HUES48 (cell line): ENCODE measurements around the gene PBLD.

Experiments
- H3K27ac ChIP-seq: one replicate; pipeline ENCODE4 v1.7.0; 2013; ENCODE audit warnings: low read depth, low read length, inconsistent platforms
- H3K27me3 ChIP-seq: 2 replicates; pipeline ENCODE4 v1.6.1; 2013; ENCODE audit warnings: mild to moderate bottlenecking, low read length; ENCODE audit not compliant: control insufficient read depth, insufficient read depth
- H3K36me3 ChIP-seq: 2 replicates; pipeline ENCODE4 v1.6.1; 2013; ENCODE audit warnings: low read length; ENCODE audit not compliant: control insufficient read depth, insufficient read depth
- H3K4me1 ChIP-seq: 2 replicates; pipeline ENCODE4 v1.6.1; 2013; ENCODE audit warnings: mild to moderate bottlenecking, low read length; ENCODE audit not compliant: control insufficient read depth, insufficient read depth
- H3K4me3 ChIP-seq: 2 replicates; pipeline ENCODE4 v1.5.1; 2013; ENCODE audit warnings: mild to moderate bottlenecking, low read depth, low read length
- H3K9ac ChIP-seq: 2 replicates; pipeline ENCODE4 v1.6.1; 2013; ENCODE audit warnings: mild to moderate bottlenecking, low read depth, low read length, moderate library complexity
- H3K9me3 ChIP-seq: 2 replicates; pipeline ENCODE4 v1.6.1; 2013; ENCODE audit warnings: low read length; ENCODE audit not compliant: control insufficient read depth, insufficient read depth

Gene PBLD

DNA sequence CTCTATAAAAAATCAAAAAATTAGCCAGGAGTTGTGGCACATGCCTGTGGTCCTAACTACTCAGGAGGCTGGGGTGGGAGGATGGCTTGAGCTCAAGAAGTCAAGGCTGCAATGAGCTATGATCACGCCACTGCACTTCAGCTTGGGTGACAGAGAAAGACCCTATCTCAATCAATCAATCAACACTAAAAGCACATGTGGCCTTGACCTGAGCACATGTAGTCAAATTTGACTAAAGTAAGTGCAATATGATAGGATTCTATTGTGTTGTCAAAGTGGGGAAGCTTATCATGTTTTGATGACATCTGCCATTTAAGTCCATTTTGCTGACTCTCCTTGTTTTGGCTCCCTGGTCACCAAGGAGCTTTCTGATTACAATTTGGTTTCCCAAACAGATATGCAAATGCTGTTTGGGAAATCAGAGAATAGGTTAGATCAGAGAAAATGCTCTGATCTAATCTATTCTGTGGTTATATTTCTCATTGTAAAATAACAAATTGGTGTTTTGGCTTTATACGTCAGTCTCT lies 57.1 kb downstream of the PBLD start:
- Histone ChIP-seq H3K4me3 (no peak overlapping the region), H3K36me3 (no peaks in the 10 kb centered on the region), H3K9ac (no peak overlapping the region), H3K27ac (no peak overlapping the region), H3K9me3 (peaks cover 11% of the 10 kb centered on the region), H3K4me1 (peaks cover 4% of the 10 kb centered on the region; the same call in 1 of the 2 replicates), H3K27me3 (peaks cover 4% of the 10 kb centered on the region; the same call in 1 of the 2 replicates)

DNA sequence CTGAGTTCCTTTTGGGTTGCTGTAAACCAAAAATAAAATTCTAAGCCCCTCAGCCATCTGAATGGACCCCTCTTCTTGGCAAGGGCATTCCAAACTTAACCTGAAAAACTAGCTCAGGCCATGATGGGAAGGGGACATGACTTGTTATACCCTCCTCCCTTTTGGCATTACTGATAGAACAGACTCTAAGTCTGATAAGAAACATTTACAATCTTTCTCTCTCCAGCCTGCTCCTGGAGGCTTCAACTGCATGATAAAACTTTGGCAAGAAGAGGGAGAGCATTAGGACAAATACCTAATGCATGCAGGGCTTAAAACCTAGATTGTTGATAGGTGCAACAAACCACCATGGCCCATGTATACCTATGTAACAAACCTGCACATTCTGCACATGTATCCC lies 59.9 kb downstream of the PBLD start:
- H3K36me3 ChIP-seq: no peaks in the 10 kb centered on the region
- H3K4me1 ChIP-seq: peaks cover 4% of the 10 kb centered on the region; the same call in 1 of the 2 replicates
- no peak overlapping the region for H3K27ac ChIP-seq
- H3K9ac ChIP-seq: no peak overlapping the region
- H3K4me3 ChIP-seq: no peak overlapping the region
- H3K9me3 ChIP-seq: peaks cover 5% of the 10 kb centered on the region; the same call in 1 of the 2 replicates
- peaks cover 9% of the 10 kb centered on the region; the same call in 1 of the 2 replicates for H3K27me3 ChIP-seq

- no peak overlapping the region for H3K9ac ChIP-seq
- no peaks in the 10 kb centered on the region for H3K9me3 ChIP-seq
- no peak overlapping the region for H3K4me3 ChIP-seq
- H3K27ac ChIP-seq: peak overlapping the region; percentile 53
- no peaks in the 10 kb centered on the region for H3K36me3 ChIP-seq
- H3K27me3 ChIP-seq: peaks cover 9% of the 10 kb centered on the region; the same call in 1 of the 2 replicates
- H3K4me1 ChIP-seq: peaks cover 4% of the 10 kb centered on the region; the same call in 1 of the 2 replicates
These were observed 61.4 kb downstream of the PBLD start for GRCh38 chr10:68271196-68271882.

DNA sequence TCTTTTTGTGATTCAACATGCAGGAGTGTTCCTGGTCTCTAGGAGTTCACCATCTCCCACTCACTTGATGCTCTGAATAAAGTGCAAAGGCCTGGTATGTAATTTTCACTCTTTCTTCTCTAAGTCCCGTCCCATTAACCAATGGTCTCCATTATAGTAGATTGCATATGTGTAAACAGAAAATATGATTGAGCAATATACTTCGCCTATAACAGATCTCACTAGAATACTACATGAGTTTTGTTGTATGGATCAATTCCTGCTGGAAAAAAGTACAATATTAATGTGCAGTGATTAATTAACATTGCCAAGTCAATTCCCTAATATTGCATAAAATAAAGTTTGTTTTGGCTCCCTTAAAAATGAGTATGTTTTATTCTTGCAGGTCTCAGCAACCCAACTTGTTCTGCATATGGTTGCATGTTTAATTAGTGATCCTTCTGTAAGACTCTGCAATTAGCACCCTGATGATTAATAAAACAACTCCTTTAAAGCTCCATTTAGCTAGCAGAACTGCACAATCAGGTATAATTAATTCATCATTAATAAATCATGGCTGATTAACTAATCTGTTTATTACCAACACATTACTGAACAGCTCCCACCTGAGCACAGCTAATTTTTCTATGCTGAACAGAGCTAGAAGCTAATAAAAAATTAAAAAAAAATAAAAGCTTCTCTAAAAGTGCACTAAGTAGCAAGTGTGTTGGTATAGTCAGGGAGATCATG lies 63.0 kb downstream of the PBLD start:
- peaks cover 9% of the 10 kb centered on the region; the same call in 1 of the 2 replicates for H3K27me3 ChIP-seq

GRCh38 chr10:68261132-68261856 lies 71.4 kb downstream of the PBLD start:
- H3K4me1 ChIP-seq: no peaks in the 10 kb centered on the region
- H3K4me3 ChIP-seq: no peak overlapping the region
- no peak overlapping the region for H3K27ac ChIP-seq
- peaks cover 3% of the 10 kb centered on the region; the same call in 1 of the 2 replicates for H3K9me3 ChIP-seq
- no peak overlapping the region for H3K9ac ChIP-seq
- no peaks in the 10 kb centered on the region for H3K27me3 ChIP-seq
- H3K36me3 ChIP-seq: no peaks in the 10 kb centered on the region

More for the DNA sequence above, 63.0 kb downstream of the PBLD start:
- no peak overlapping the region for H3K9ac ChIP-seq
- peaks cover 4% of the 10 kb centered on the region; the same call in 1 of the 2 replicates for H3K4me1 ChIP-seq
- H3K27ac ChIP-seq: no peak overlapping the region
- H3K36me3 ChIP-seq: no peaks in the 10 kb centered on the region
- H3K4me3 ChIP-seq: no peak overlapping the region
- peaks cover 3% of the 10 kb centered on the region; the same call in 1 of the 2 replicates for H3K9me3 ChIP-seq

GRCh38 chr10:68253346-68253745 lies 79.4 kb downstream of the PBLD start:
- peaks cover 50% of the 10 kb centered on the region for H3K27me3 ChIP-seq
- H3K4me3 ChIP-seq: no peak overlapping the region
- no peaks in the 10 kb centered on the region for H3K9me3 ChIP-seq
- no peak overlapping the region for H3K9ac ChIP-seq
- no peaks in the 10 kb centered on the region for H3K36me3 ChIP-seq
- peaks cover 16% of the 10 kb centered on the region for H3K4me1 ChIP-seq
- no peak overlapping the region for H3K27ac ChIP-seq

GRCh38 chr10:68251625-68252495 lies 80.9 kb downstream of the PBLD start:
- Histone ChIP-seq H3K36me3 (no peaks in the 10 kb centered on the region), H3K27me3 (peaks cover 50% of the 10 kb centered on the region), H3K27ac (no peak overlapping the region), H3K9ac (no peak overlapping the region), H3K4me1 (peaks cover 16% of the 10 kb centered on the region), H3K4me3 (no peak overlapping the region), H3K9me3 (no peaks in the 10 kb centered on the region)

DNA sequence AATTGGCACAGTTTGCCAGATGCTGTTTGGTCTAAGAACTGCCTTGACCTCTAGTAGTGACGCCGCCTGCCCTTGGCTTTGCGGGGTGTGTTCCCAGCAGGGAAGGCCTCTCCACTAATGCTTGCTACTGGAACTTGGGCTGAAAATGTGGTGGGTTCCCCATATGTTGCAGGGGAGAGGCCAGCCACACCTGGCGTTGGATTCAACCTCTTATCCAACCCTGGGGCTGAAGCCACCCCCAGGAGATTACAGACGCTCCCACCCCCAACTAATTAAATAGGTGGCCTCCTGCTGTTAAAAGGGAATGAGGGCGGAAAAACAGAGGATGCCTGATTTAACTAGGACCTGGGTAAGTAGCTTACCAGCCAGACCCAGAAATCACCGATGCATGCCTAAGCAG lies 81.6 kb downstream of the PBLD start:
- Histone ChIP-seq H3K9me3 (no peaks in the 10 kb centered on the region), H3K9ac (no peak overlapping the region; the same call in 1 of the 2 replicates), H3K27me3 (peaks cover 50% of the 10 kb centered on the region), H3K4me1 (peaks cover 16% of the 10 kb centered on the region), H3K27ac (no peak overlapping the region), H3K4me3 (no peak overlapping the region), H3K36me3 (no peaks in the 10 kb centered on the region)

GRCh38 chr10:68249297-68249696 lies 83.4 kb downstream of the PBLD start:
- no peak overlapping the region for H3K4me3 ChIP-seq
- no peak overlapping the region for H3K27ac ChIP-seq
- peaks cover 16% of the 10 kb centered on the region for H3K4me1 ChIP-seq
- no peaks in the 10 kb centered on the region for H3K9me3 ChIP-seq
- peaks cover 50% of the 10 kb centered on the region for H3K27me3 ChIP-seq
- no peak overlapping the region for H3K9ac ChIP-seq
- H3K36me3 ChIP-seq: no peaks in the 10 kb centered on the region

- H3K27ac ChIP-seq: no peak overlapping the region
- H3K4me3 ChIP-seq: no peak overlapping the region
- no peaks in the 10 kb centered on the region for H3K36me3 ChIP-seq
- H3K4me1 ChIP-seq: peaks cover 16% of the 10 kb centered on the region
- peaks cover 39% of the 10 kb centered on the region for H3K27me3 ChIP-seq
- no peaks in the 10 kb centered on the region for H3K9me3 ChIP-seq
- no peak overlapping the region for H3K9ac ChIP-seq
These were observed 84.8 kb downstream of the PBLD start for GRCh38 chr10:68247931-68248330.
